ENCODE results near the gene GUCY1A1. TPM values are rescaled to one million over a fixed set of nuclear protein-coding genes. Genes with fewer than 3 reads are reported as not detected.

Gene GUCY1A1
- total RNA-seq, 1 experiment from 2014 or later = not detected

DNA sequence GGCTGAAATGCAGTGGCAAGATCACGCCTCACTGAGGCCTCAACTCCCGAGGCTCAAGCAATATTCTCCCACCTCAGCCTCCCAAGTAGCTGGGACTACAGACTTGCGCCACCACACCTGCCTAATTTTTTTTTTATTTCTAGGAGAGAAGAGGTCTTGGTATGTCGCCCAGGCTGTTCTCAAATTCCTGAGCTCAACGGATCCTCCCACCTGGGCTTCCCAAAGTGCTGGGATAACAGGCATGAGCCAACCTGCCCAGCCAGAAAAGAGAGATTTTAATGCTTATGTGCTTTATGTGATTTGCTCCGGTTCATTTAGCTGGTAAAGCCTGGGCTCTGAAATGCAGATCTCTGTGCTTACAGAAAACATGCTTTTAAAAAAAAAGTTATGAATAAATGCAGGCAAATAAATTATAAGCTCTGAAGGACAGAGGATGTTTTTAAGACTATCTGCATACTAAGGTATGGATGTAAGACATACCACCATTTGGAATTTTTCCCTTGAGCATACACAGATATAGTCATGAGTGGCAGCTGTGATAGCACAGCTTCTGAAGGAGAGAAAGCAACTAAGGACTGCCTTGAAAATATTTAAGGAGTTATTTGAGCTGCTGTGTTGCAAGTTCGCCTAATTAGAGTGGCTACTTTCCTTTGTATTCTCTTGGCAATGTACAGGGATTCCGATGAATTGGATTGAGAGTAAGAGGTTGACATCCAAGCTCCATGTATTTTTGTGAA is 106.0 kb downstream of the GUCY1A1 start:
- ChIA-PET POLR2A (no interaction called here), CTCF (interaction anchor here (2.0 kb wide), 1 partner anchor 15 kb away, joined by 6 read pairs; no protein-coding TSS in a partner anchor), RAD21 (ENCODE audit: low non-redundant PET in 1 of 2, low total read pairs in 2 of 2, uncharacterized antibody in 2 of 2, unreplicated experiment in 2 of 2) (no interaction called here)
- H3K79me2 ChIP-seq (ENCODE audit: insufficient read depth, low read length) = no peaks in the 10 kb centered on the region
- no TSS peak for BruUV-seq (replicated peaks)
- H3K9ac ChIP-seq (ENCODE audit: low read length) = no peak overlapping the region
- H3K4me3 ChIP-seq (replicated peaks in 1 of 2; ENCODE audit: low read depth in 1 of 2, low read length in 2 of 2) = no peak overlapping the region
- no peaks in the 10 kb centered on the region for H3K4me1 ChIP-seq (ENCODE audit: control insufficient read depth in 1 of 2, insufficient read depth in 2 of 2, low read length in 2 of 2)
- H3K27ac ChIP-seq (ENCODE audit: low read depth, low read length) = no peak overlapping the region
- no peaks in the 10 kb centered on the region for H3K9me2 ChIP-seq (ENCODE audit: insufficient read depth)
- DNase-seq (ENCODE audit: low read depth, low spot score) (no peak), ATAC-seq (no peak)
- H3K9me3 ChIP-seq (ENCODE audit: control insufficient read depth in 1 of 2, insufficient read depth in 1 of 2, low read depth in 1 of 2, low read length in 2 of 2) = no peaks in the 10 kb centered on the region
- no peaks in the 10 kb centered on the region for H3K36me3 ChIP-seq (ENCODE audit: control insufficient read depth in 1 of 2, insufficient read depth in 2 of 2, low read length in 2 of 2)
- TF ChIP-seq ZNF274 (IDR thresholded peaks at IDR 0.05; ENCODE audit: low read depth, low read length) = no peak
- TF ChIP-seq CEBPB (IDR thresholded peaks at IDR 0.05; ENCODE audit: low read depth) = no peak
- no peak for TF ChIP-seq ELF1 (IDR thresholded peaks at IDR 0.05; ENCODE audit: borderline replicate concordance, low read depth)
- TF ChIP-seq ATF3 (IDR thresholded peaks at IDR 0.05) = no peak
- no peak for TF ChIP-seq FOSL1 (IDR thresholded peaks at IDR 0.05; ENCODE audit: low read depth)
- TF ChIP-seq EGR1 (IDR thresholded peaks at IDR 0.05; ENCODE audit: low read depth) = no peak
- no peak for TF ChIP-seq YY1 (IDR thresholded peaks at IDR 0.05; ENCODE audit: extremely low read depth, insufficient replicate concordance, low read depth, low read length)
- no peak for TF ChIP-seq JUND (IDR thresholded peaks at IDR 0.05)
- TF ChIP-seq CTCF (IDR thresholded peaks at IDR 0.05 in 2 of 3, conservative IDR thresholded peaks at IDR 0.05 in 1 of 3; ENCODE audit: borderline replicate concordance in 1 of 3, insufficient read depth in 1 of 3, low read depth in 2 of 3, low read length in 2 of 3) = no peak
- no peak for TF ChIP-seq CBX3 (IDR thresholded peaks at IDR 0.05; ENCODE audit: low read depth)
- no peak for TF ChIP-seq EZH2phosphoT487 (IDR thresholded peaks at IDR 0.05; ENCODE audit: borderline replicate concordance)
- no peak for TF ChIP-seq ZFX (IDR thresholded peaks at IDR 0.05)
- no peak overlapping the region for H2AFZ ChIP-seq (ENCODE audit: low read depth, low read length, poor library complexity, severe bottlenecking)
- H3K27me3 ChIP-seq (ENCODE audit: insufficient read depth, low read length) = no peaks in the 10 kb centered on the region
- H3K4me2 ChIP-seq (ENCODE audit: low read length) = no peak overlapping the region
- H4K20me1 ChIP-seq (ENCODE audit: insufficient read depth) = no peaks in the 10 kb centered on the region
- intact Hi-C loops (cut with micrococcal nuclease) = no loop called here

Measured in HCT116 (cell line).